ENCODE results near the gene SLC44A3.

Gene SLC44A3

DNA sequence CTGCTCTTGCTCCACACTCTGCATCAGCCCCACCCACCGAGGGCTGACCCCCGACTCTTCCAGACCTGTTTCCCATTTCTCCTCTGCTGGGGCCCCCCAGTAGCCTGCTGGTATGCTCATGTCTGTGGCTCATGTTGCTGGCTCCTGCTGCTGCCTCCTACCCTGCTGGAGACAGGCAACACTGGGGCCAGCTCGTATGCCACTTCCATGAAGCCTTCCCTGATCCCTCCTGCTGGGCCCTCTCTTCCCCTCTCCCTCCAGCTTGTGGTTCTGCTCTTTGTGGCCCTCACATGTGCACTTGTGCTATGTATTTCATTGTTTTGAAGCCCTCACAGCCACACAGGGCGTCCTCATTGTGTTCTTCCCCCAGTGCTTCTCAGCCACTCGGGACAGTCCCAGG lies 66.2 kb downstream of the SLC44A3 start:
- TF ChIP-seq CTCF (conservative IDR thresholded peaks at IDR 0.05; ENCODE audit: low read depth) = no peak
- POLR2A ChIA-PET (ENCODE audit: low non-redundant PET) = no interaction called here
- no peak for DNase-seq (ENCODE audit: low spot score)
- no peak overlapping the region for H3K27ac ChIP-seq
- CTCF ChIA-PET = interaction anchor here (0.7 kb wide), 1 partner anchor 32 kb away, joined by 3 read pairs; no protein-coding TSS in a partner anchor

DNA sequence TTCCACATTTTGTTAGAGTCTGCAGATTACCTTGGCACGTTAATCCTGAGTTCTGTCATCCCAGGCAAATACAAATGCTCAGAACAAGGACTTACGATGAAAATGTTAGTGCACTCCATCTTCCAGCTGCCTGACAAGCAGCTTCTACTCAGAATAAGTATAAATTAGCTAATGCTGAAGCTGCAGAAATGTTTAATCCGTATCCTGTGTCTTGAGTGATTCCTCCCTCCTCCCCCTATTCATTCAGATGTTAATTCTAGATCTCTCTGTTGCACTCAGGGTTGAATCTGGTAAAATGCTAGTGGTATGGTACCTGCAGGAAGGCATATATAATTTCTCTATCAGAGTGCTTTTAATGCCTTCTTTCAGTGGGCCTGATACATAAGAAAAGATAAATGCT lies 66.9 kb downstream of the SLC44A3 start:
- H3K27ac ChIP-seq = no peak overlapping the region
- no peak for DNase-seq (ENCODE audit: low spot score)
- ChIA-PET POLR2A (ENCODE audit: low non-redundant PET) (no interaction called here), CTCF (interaction anchor here (1.7 kb wide), 1 partner anchor 33 kb away, joined by 4 read pairs; no protein-coding TSS in a partner anchor)
- TF ChIP-seq CTCF (conservative IDR thresholded peaks at IDR 0.05; ENCODE audit: low read depth) = no peak

DNA sequence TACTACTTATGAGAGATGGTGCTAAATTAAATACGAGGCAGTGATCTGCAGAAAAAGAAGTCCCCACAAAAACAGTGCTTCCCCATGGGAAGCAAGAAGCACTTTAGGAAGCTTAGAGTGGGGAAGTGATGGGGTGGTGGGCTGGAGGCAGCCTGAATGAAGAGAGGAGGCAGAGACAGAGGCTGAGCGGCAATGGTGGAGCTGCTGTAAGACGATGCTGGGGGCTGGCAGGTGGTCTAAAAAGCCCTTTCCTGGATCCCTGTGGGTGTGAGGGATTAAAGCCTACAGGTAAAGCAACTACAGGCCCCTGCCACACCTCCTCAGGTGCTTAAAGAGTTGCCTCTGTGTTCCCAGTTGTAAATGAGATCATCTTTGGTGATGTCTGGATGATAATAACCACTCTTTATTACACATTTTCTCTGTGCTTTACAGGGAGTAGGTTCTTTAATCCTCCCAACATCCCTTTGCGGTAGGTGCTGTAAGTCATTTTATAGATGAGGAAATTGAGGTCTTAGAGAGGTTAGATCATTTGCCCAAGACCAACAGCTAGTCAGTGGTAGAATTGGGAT lies 67.5 kb downstream of the SLC44A3 start:
- no peak for DNase-seq (ENCODE audit: low spot score)
- H3K27ac ChIP-seq = no peak overlapping the region
- ChIA-PET CTCF (interaction anchor here (1.7 kb wide), 1 partner anchor 33 kb away, joined by 4 read pairs; no protein-coding TSS in a partner anchor), POLR2A (ENCODE audit: low non-redundant PET) (no interaction called here)
- no peak for TF ChIP-seq CTCF (conservative IDR thresholded peaks at IDR 0.05; ENCODE audit: low read depth)

- no peak for TF ChIP-seq CTCF (conservative IDR thresholded peaks at IDR 0.05; ENCODE audit: low read depth)
- no peak for DNase-seq (ENCODE audit: low spot score)
- no peak overlapping the region for H3K27ac ChIP-seq
- CTCF ChIA-PET = interaction anchor here (0.5 to 1.7 kb wide), 2 partner anchors 34 to 399 kb away, joined by 4 to 7 read pairs; no protein-coding TSS in a partner anchor
- POLR2A ChIA-PET (ENCODE audit: low non-redundant PET) = no interaction called here
These were observed 68.0 kb downstream of the SLC44A3 start for GRCh38 chr1:94888201-94888600.

DNA sequence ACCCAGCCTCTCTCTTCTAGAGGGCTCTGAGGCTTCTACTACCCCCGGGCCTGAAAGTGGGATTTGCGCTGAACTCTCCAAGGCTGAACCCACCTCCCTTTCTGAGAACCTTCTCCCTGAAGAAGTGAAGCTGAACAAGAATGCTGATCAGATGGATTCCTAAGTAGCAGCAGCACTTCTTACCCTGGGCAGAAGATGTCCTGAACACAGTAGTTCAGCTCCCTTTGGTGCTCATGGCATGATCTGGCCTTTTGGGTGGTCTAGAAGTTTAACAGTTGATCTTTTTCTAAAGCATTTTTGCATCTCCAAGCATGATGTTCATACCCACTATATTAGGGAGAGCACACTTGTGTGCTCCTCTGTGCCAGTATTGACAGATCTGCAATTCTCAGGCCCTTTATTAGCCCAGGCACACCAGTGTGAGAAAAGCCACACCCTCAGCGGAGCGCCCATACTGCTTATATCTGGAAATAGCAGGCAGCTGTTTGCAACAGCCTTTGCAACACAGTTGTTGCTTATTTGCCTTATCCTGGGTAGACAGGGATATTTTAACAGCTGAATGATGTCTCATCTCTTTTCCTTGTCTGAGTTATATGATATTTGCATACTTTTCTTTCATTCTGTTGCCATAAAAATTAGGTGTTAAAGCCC lies 72.6 kb downstream of the SLC44A3 start:
- ChIA-PET POLR2A (ENCODE audit: low non-redundant PET) (no interaction called here), CTCF (interaction anchor here (0.6 kb wide), 1 partner anchor 148 kb away, joined by 4 read pairs; no protein-coding TSS in a partner anchor)
- no peak for DNase-seq (ENCODE audit: low spot score)
- no peak for TF ChIP-seq CTCF (conservative IDR thresholded peaks at IDR 0.05; ENCODE audit: low read depth)
- no peak overlapping the region for H3K27ac ChIP-seq

- POLR2A ChIA-PET (ENCODE audit: low non-redundant PET) = no interaction called here
- H3K27ac ChIP-seq = no peak overlapping the region
- no peak for TF ChIP-seq CTCF (conservative IDR thresholded peaks at IDR 0.05; ENCODE audit: low read depth)
- CTCF ChIA-PET = no interaction called here
- DNase-seq (ENCODE audit: low spot score) = no peak
These were observed 74.5 kb downstream of the SLC44A3 start for GRCh38 chr1:94894630-94895029.
